ENCODE measurements around the gene HIPK4. TPM values are rescaled to one million over a fixed set of nuclear protein-coding genes. Genes with fewer than 3 reads are reported as not detected.

The HIPK4 gene
- total and polyA plus RNA-seq, 9 of the 15 experiments (the other 6 are each of a cell fraction or from before 2014, with no cell fraction given) = 0.06 to 0.09 TPM; not detected in 7

DNA sequence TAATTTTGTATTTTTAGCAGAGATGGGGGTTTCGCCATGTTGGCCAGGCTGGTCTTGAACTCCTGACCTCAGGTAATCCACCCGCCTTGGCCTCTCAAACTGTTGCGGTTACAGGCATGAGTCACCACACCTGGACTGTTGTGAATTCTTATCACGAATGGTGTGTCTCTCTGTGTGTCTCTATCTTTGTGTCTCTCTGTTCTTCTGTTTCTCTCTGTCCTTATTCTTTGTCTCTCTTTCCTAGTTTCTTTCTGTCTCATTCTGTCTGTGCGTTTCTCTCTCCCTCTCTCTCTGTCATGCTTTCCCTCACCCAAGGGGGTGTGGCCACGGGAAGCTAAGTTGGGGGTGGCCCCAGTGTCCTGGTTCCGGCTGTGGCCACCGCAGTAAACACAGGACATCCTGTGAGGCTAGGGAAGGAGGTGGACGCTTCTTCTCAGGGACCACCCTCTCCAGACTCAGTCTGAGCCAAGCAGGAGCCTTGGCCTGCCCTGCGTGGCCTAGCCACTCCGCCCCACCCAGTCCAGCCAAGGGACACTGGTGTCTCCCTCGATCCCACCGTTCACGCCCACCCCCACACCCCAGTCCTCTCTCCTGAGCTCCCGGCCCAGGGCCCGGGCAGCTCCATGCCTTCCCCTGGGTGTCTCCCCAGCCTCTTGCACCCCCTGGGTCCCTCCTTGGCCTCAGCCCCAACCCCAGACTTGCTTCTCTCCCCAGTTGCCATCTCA is 27.1 kb upstream of the HIPK4 start (continued):
- TF ChIP-seq ARID4B (CRISPR knock-in tag; IDR thresholded peaks at IDR 0.05) = 0 out of 2 replicates have a peak, but pooled peaks have one; percentile 38
- no peak for TF ChIP-seq SNRNP70 (optimal IDR thresholded peaks at IDR 0.05; ENCODE audit: low read depth, low read length)
- TF ChIP-seq ETS2 (tag; IDR thresholded peaks at IDR 0.05; ENCODE audit: borderline replicate concordance, poor library complexity, severe bottlenecking) = no peak
- TF ChIP-seq, protein P1, sequence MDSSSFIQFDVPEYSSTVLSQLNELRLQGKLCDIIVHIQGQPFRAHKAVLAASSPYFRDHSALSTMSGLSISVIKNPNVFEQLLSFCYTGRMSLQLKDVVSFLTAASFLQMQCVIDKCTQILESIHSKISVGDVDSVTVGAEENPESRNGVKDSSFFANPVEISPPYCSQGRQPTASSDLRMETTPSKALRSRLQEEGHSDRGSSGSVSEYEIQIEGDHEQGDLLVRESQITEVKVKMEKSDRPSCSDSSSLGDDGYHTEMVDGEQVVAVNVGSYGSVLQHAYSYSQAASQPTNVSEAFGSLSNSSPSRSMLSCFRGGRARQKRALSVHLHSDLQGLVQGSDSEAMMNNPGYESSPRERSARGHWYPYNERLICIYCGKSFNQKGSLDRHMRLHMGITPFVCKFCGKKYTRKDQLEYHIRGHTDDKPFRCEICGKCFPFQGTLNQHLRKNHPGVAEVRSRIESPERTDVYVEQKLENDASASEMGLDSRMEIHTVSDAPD (CRISPR knock-in tag; IDR thresholded peaks at IDR 0.05) = no peak
- no peak for TF ChIP-seq ZNF134 (CRISPR knock-in tag; conservative IDR thresholded peaks at IDR 0.05)
- TF ChIP-seq CXXC5 (CRISPR knock-in tag; IDR thresholded peaks at IDR 0.05) = peak; percentile 33; the same call in 1 of the 2 replicates
- peak; percentile 69 for TF ChIP-seq TCF3 (CRISPR knock-in tag; IDR thresholded peaks at IDR 0.05)
- TF ChIP-seq TRIM24 (IDR thresholded peaks at IDR 0.05) = peak; percentile 61 to 71
- TF ChIP-seq RAD51 (IDR thresholded peaks at IDR 0.05; ENCODE audit: borderline replicate concordance, low read depth) = peak; percentile 44; the same call in 1 of the 2 replicates
- TF ChIP-seq CBX5 (IDR thresholded peaks at IDR 0.05; ENCODE audit: borderline replicate concordance, low read depth) = no peak
- peak; percentile 73 for TF ChIP-seq SUPT5H (IDR thresholded peaks at IDR 0.05)
- TF ChIP-seq GATAD2B (IDR thresholded peaks at IDR 0.05; ENCODE audit: borderline replicate concordance) = no peak; the same call in 1 of the 2 replicates

All from K562 (cell line).